Measurements from ENCODE around the gene GIT1.

The GIT1 gene

DNA sequence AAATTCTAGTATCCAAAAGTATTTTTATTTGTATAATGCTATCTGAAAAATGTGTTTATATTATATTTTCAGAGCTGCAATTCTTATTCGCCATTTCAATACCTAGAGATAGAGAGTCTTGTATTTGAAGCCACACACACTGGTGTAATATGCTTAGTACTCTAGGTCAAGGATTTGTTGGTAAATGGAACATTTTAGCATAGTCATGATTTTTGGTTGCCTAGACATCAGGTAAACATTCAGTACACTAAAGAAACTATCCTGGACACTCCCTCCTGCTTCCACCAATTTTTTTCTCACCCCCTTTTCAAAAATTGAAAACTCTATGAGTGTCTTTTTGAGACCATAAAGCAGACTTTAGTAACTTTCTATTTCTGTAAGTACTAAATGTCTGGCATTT is 43.4 kb downstream of the GIT1 start:
- TF ChIP-seq ZFX (IDR thresholded peaks at IDR 0.05; ENCODE audit: borderline replicate concordance) (no peak), CTCF (IDR thresholded peaks at IDR 0.05) (no peak)
- H3K27ac ChIP-seq: no peak overlapping the region

DNA sequence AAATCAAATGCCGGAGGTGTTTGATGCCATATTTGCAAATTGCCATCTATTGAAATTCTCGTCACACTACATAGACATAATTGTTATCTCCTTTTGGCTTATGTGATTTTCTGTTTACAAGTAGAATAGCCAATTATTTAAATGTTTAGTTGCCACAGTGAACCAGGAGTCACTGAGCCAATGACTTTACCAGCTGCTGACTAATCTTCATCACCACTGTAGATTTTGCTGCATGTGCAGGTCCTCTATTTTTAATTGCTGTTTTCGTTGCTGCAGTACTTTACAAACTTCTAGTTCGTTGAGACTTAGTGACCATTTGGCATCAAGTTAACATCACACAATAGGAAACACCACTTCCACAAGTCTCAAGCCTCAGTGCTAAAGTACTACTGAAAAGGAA is 45.4 kb downstream of the GIT1 start:
- TF ChIP-seq ZFX (IDR thresholded peaks at IDR 0.05; ENCODE audit: borderline replicate concordance) (no peak), CTCF (IDR thresholded peaks at IDR 0.05) (no peak)
- no peak overlapping the region for H3K27ac ChIP-seq

- TF ChIP-seq CTCF (IDR thresholded peaks at IDR 0.05) (no peak), ZFX (IDR thresholded peaks at IDR 0.05; ENCODE audit: borderline replicate concordance) (no peak)
- no peak overlapping the region for H3K27ac ChIP-seq
Measured at GRCh38 chr17:29533976-29534375, 55.5 kb downstream of the GIT1 start.

DNA sequence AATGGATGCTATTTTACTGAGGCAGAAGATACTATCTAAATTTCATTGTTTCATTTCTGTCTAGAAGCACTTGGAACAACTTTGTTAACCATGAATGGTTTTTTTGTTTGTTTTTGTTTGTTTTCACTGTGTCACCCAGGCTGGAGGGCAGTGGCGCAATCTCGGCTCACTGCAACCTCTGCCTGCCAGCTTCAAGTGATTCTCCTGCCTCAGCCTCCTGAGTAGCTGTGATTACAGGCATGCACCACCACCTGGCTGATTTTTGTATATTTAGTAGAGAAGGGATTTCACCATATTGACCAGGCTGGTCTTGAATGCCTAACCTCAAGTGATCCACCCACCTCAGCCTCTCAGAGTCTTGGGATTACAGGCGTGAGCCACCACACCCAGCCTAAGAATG is 63.1 kb downstream of the GIT1 start:
- no peak overlapping the region for H3K27ac ChIP-seq
- TF ChIP-seq CTCF (IDR thresholded peaks at IDR 0.05): no peak
- no peak for TF ChIP-seq ZFX (IDR thresholded peaks at IDR 0.05; ENCODE audit: borderline replicate concordance)

- H3K27ac ChIP-seq: no peak overlapping the region
- TF ChIP-seq ZFX (IDR thresholded peaks at IDR 0.05; ENCODE audit: borderline replicate concordance) (no peak), CTCF (IDR thresholded peaks at IDR 0.05) (no peak)
Measured at GRCh38 chr17:29524692-29525091, 64.8 kb downstream of the GIT1 start.

Data from 22Rv1 (cell line).